Right lobe of liver (tissue), 4 donors: ENCODE data around the gene EPHA1.

Experiments used
- CTCF ChIP-seq, 4 donors: fragments of 200-600 bp in 3 of 4; fragments of 450-650 bp in 1 of 4; IDR thresholded peaks; one replicate each; pipeline versions ENCODE4 v1.5.1 to v1.8.0; 2016 to 2022; ENCODE audit warnings: antibody characterized with exemption in 4 of 4, mild to moderate bottlenecking in 2 of 4
- POLR2A ChIP-seq: fragments of 450-650 bp; IDR thresholded peaks from one replicate; pipeline ENCODE4 v1.6.1; 2017; ENCODE audit warnings: antibody characterized with exemption, mild to moderate bottlenecking
- donor health status: DM: no; HTN: no; CAD: no.
- donor health status: DM: no; HTN: no; CAD: no.
- donor health status: DM: no; HTN: yes; CAD: no.

- TF ChIP-seq CTCF (IDR thresholded peaks at IDR 0.05): no peak
- TF ChIP-seq POLR2A: no peak
These were observed 12.5 kb downstream of the EPHA1 start for GRCh38 chr7:143396182-143396581.
